ENCODE measurements around the gene SYNDIG1. TPM values are rescaled to one million over a fixed set of nuclear protein-coding genes. Genes with fewer than 3 reads are reported as not detected.
A peak's percentile ranks its signal among the peaks of the same experiment; 100 is the strongest.

SYNDIG1 gene
- total RNA-seq, 2 donors from 2014 or later: not detected

GRCh38 chr20:24461848-24462247 is 7.6 kb upstream of the SYNDIG1 start:
- Mint-ChIP-seq H3K27ac (no peak overlapping the region), H3K36me3 (no peaks in the 10 kb centered on the region), H3K9me3 (no peaks in the 10 kb centered on the region)
- ATAC-seq (no peak), DNase-seq (ENCODE audit: low spot score in 2 of 2) (no peak)

- ATAC-seq: no peak
- Mint-ChIP-seq H3K27ac (no peak overlapping the region), H3K36me3 (no peaks in the 10 kb centered on the region)
Measured at GRCh38 chr20:24462460-24463010, 6.9 kb upstream of the SYNDIG1 start.

GRCh38 chr20:24465159-24465558 is 4.3 kb upstream of the SYNDIG1 start:
- ATAC-seq (no peak), DNase-seq (ENCODE audit: low spot score in 2 of 2) (no peak)
- Mint-ChIP-seq H3K36me3 (no peaks in the 10 kb centered on the region), H3K27ac (no peak overlapping the region), H3K9me3 (no peaks in the 10 kb centered on the region)

More at GRCh38 chr20:24462460-24463010, 6.9 kb upstream of the SYNDIG1 start:
- no peaks in the 10 kb centered on the region for H3K9me3 Mint-ChIP-seq
- no peak for DNase-seq (ENCODE audit: low spot score in 2 of 2)

GRCh38 chr20:24465730-24466129 is 3.7 kb upstream of the SYNDIG1 start:
- no peaks in the 10 kb centered on the region for H3K36me3 Mint-ChIP-seq

GRCh38 chr20:24468401-24469115 is 871 bp upstream of the SYNDIG1 start:
- no peaks in the 10 kb centered on the region for H3K36me3 Mint-ChIP-seq
- ATAC-seq (no peak), DNase-seq (ENCODE audit: low spot score in 2 of 2) (no peak)
- H3K9me3 Mint-ChIP-seq: no peaks in the 10 kb centered on the region
- no peak overlapping the region for H3K27ac Mint-ChIP-seq

More at GRCh38 chr20:24465730-24466129, 3.7 kb upstream of the SYNDIG1 start:
- DNase-seq (ENCODE audit: low spot score in 2 of 2) (no peak), ATAC-seq (no peak)
- H3K9me3 Mint-ChIP-seq: no peaks in the 10 kb centered on the region
- H3K27ac Mint-ChIP-seq: no peak overlapping the region

- Mint-ChIP-seq H3K27ac (no peak overlapping the region), H3K36me3 (no peaks in the 10 kb centered on the region), H3K9me3 (no peaks in the 10 kb centered on the region)
- peak in 1 of 2 donors; percentile 34 for ATAC-seq
- peak in 1 of 2 donors; percentile 14 for DNase-seq (ENCODE audit: low spot score in 2 of 2)
Measured at GRCh38 chr20:24469894-24470745, 691 bp downstream of the SYNDIG1 start.

- Mint-ChIP-seq H3K9me3 (no peaks in the 10 kb centered on the region), H3K36me3 (no peaks in the 10 kb centered on the region), H3K27ac (no peak overlapping the region)
- ATAC-seq (no peak), DNase-seq (ENCODE audit: low spot score in 2 of 2) (no peak)
Measured at GRCh38 chr20:24470746-24471582, 1.5 kb downstream of the SYNDIG1 start.

- ATAC-seq (no peak), DNase-seq (ENCODE audit: low spot score in 2 of 2) (no peak)
Measured at GRCh38 chr20:24472426-24472825, 3.0 kb downstream of the SYNDIG1 start.

GRCh38 chr20:24473435-24474223 is 4.2 kb downstream of the SYNDIG1 start:
- ATAC-seq (no peak), DNase-seq (ENCODE audit: low spot score in 2 of 2) (no peak)
- Mint-ChIP-seq H3K36me3 (no peaks in the 10 kb centered on the region), H3K27ac (no peak overlapping the region), H3K9me3 (no peaks in the 10 kb centered on the region)

More at GRCh38 chr20:24472426-24472825, 3.0 kb downstream of the SYNDIG1 start:
- Mint-ChIP-seq H3K36me3 (no peaks in the 10 kb centered on the region), H3K27ac (no peak overlapping the region), H3K9me3 (no peaks in the 10 kb centered on the region)

- no peaks in the 10 kb centered on the region for H3K9me3 Mint-ChIP-seq
- H3K27ac Mint-ChIP-seq: no peak overlapping the region
- DNase-seq (ENCODE audit: low spot score in 2 of 2) (no peak), ATAC-seq (no peak)
- no peaks in the 10 kb centered on the region for H3K36me3 Mint-ChIP-seq
Measured at GRCh38 chr20:24477831-24478547, 8.6 kb downstream of the SYNDIG1 start.

- Mint-ChIP-seq H3K27ac (no peak overlapping the region), H3K36me3 (no peaks in the 10 kb centered on the region), H3K9me3 (no peaks in the 10 kb centered on the region)
- DNase-seq (ENCODE audit: low spot score in 2 of 2) (no peak), ATAC-seq (no peak)
Measured at GRCh38 chr20:24478584-24478983, 9.2 kb downstream of the SYNDIG1 start.

- DNase-seq (ENCODE audit: low spot score in 2 of 2) (no peak), ATAC-seq (no peak)
- Mint-ChIP-seq H3K36me3 (no peaks in the 10 kb centered on the region), H3K9me3 (no peaks in the 10 kb centered on the region), H3K27ac (no peak overlapping the region)
Measured at GRCh38 chr20:24479106-24479505, 9.7 kb downstream of the SYNDIG1 start.

GRCh38 chr20:24479595-24479994 is 10.2 kb downstream of the SYNDIG1 start:
- H3K36me3 Mint-ChIP-seq: no peaks in the 10 kb centered on the region
- no peaks in the 10 kb centered on the region for H3K9me3 Mint-ChIP-seq
- no peak for ATAC-seq
- no peak overlapping the region for H3K27ac Mint-ChIP-seq
- no peak for DNase-seq (ENCODE audit: low spot score in 2 of 2)

- no peak for DNase-seq (ENCODE audit: low spot score in 2 of 2)
- H3K36me3 Mint-ChIP-seq: no peaks in the 10 kb centered on the region
- H3K27ac Mint-ChIP-seq: no peak overlapping the region
- ATAC-seq: no peak
- no peaks in the 10 kb centered on the region for H3K9me3 Mint-ChIP-seq
Measured at GRCh38 chr20:24480509-24480908, 11.1 kb downstream of the SYNDIG1 start.

GRCh38 chr20:24481173-24481572 is 11.7 kb downstream of the SYNDIG1 start:
- DNase-seq (ENCODE audit: low spot score in 2 of 2) (no peak), ATAC-seq (no peak)
- no peaks in the 10 kb centered on the region for H3K9me3 Mint-ChIP-seq
- H3K36me3 Mint-ChIP-seq: no peaks in the 10 kb centered on the region
- H3K27ac Mint-ChIP-seq: no peak overlapping the region

Measured in activated naive CD4-positive, alpha-beta T cell treated with anti-CD3 and anti-CD28 coated beads, Interleukin-2, amount 50 U/mL, for 72 hours (primary cell).